Upper lobe of left lung (tissue), 4 donors: ENCODE results near the gene SOX21.

ENCODE experiments used
- CTCF ChIP-seq, 6 experiments: fragments of 450-650 bp in 4 of 6; fragments of 200-600 bp in 2 of 6; sonication (generic) in 2 of 6; IDR thresholded peaks; one replicate each; pipeline ENCODE4 v1.5.1; 2016 to 2019; ENCODE audit warnings: antibody characterized with exemption in 6 of 6
- POLR2A ChIP-seq, 4 donors: fragments of 450-650 bp; IDR thresholded peaks; one replicate each; pipeline ENCODE4 v1.5.1; 2016 to 2017; ENCODE audit warnings: antibody characterized with exemption in 4 of 4, mild to moderate bottlenecking in 2 of 4

- TF ChIP-seq CTCF (IDR thresholded peaks at IDR 0.05) = no peak
- TF ChIP-seq POLR2A (IDR thresholded peaks at IDR 0.05) = no peak
Measured at GRCh38 chr13:94710065-94710781, 2.1 kb downstream of the SOX21 start.
